DOHH2 (cell line): ENCODE measurements around the gene SRP72.

ENCODE experiments used
- EZH2phosphoT487 ChIP-seq: fragments of 200-600 bp; sonication (generic); IDR thresholded peaks from 2 replicates; pipeline ENCODE4 v1.6.1; 2017; ENCODE audit warnings: borderline replicate concordance, mild to moderate bottlenecking, antibody characterized with exemption, low read length, moderate library complexity, mixed read lengths
- TF ChIP-seq, protein P1 (sequence below): fragments of 200-600 bp; sonication (generic); IDR thresholded peaks from one replicate; pipeline ENCODE4 v1.5.1; 2014; ENCODE audit warnings: antibody characterized with exemption, mild to moderate bottlenecking, low read depth, low read length; ENCODE audit not compliant: poor library complexity, severe bottlenecking

DNA sequence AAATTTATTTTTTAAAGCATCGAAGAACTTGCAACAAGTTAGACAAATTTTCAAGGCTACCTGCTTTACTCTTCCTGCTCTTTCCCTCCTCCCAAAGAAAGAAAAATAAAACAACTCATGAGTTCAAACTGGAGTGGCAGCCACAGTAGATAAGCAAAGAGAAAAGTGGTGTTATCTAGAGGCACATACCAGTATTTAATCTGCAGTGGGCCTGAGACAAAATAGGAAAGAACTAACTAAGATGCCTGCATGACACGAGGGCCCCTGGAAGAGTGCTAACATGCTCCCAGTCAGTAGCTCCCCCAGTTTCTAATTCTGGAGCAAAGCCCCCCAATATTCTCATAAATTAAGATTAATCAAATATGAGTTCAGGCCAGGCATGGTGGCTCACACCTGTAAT is 46.1 kb downstream of the SRP72 start:
- TF ChIP-seq, protein P1, sequence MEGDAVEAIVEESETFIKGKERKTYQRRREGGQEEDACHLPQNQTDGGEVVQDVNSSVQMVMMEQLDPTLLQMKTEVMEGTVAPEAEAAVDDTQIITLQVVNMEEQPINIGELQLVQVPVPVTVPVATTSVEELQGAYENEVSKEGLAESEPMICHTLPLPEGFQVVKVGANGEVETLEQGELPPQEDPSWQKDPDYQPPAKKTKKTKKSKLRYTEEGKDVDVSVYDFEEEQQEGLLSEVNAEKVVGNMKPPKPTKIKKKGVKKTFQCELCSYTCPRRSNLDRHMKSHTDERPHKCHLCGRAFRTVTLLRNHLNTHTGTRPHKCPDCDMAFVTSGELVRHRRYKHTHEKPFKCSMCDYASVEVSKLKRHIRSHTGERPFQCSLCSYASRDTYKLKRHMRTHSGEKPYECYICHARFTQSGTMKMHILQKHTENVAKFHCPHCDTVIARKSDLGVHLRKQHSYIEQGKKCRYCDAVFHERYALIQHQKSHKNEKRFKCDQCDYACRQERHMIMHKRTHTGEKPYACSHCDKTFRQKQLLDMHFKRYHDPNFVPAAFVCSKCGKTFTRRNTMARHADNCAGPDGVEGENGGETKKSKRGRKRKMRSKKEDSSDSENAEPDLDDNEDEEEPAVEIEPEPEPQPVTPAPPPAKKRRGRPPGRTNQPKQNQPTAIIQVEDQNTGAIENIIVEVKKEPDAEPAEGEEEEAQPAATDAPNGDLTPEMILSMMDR = no peak
- no peak for TF ChIP-seq EZH2phosphoT487
